WTC11 (cell line): ENCODE results near the gene CDH11. TPM values are rescaled to one million over a fixed set of nuclear protein-coding genes. Genes with fewer than 3 reads are reported as not detected.

Experiments used
- ATAC-seq: fragments of 200-7000 bp; cut with Tn5 transposase; 2 replicates; pipeline ENCODE4 v1.10.0; 2021; ENCODE audit warnings: mild to moderate bottlenecking, moderate library complexity
- CTCF ChIA-PET: fragments of 300-600 bp; sonication (Branson Sonifier 250); formaldehyde crosslinking; loops from one replicate; lab custom pipeline; 2021; ENCODE audit warnings: antibody characterized with exemption; lab: Charles Lee
- POLR2A ChIA-PET: fragments of 350-600 bp; sonication (Branson Sonifier 250); formaldehyde crosslinking; loops from one replicate; lab custom pipeline; 2021; ENCODE audit warnings: antibody characterized with exemption; lab: Charles Lee
- DNase-seq: peaks from one replicate; pipeline ENCODE4 v3.0.0; 2021; ENCODE audit warnings: low spot score
- H3K27ac Mint-ChIP-seq: 2 replicates; pipeline ENCODE4 v1.8.0; 2021; ENCODE audit warnings: mixed read lengths
- H3K27me3 Mint-ChIP-seq: 2 replicates; pipeline ENCODE4 v1.8.0; 2021; ENCODE audit warnings: low read depth, mild to moderate bottlenecking, moderate library complexity, mixed read lengths
- H3K36me3 Mint-ChIP-seq: 2 replicates; pipeline ENCODE4 v1.8.0; 2021; ENCODE audit warnings: mixed read lengths
- H3K4me1 Mint-ChIP-seq: 2 replicates; pipeline ENCODE4 v1.8.0; 2022; ENCODE audit warnings: mixed read lengths
- H3K4me3 Mint-ChIP-seq: 2 replicates; pipeline ENCODE4 v1.8.0; 2021; ENCODE audit warnings: mild to moderate bottlenecking, moderate library complexity, mixed read lengths
- H3K9me3 Mint-ChIP-seq: 2 replicates; pipeline ENCODE4 v1.8.0; 2021; ENCODE audit warnings: mixed read lengths
- ATF2 ChIP-seq: sonication (generic); formaldehyde crosslinking; IDR thresholded peaks from 2 replicates; pipeline ENCODE4 v1.8.1; 2022; ENCODE audit warnings: low read depth, missing genetic modification reagents, borderline replicate concordance
- E2F4 ChIP-seq: sonication (generic); formaldehyde crosslinking; IDR thresholded peaks from 2 replicates; pipeline ENCODE4 v1.8.1; 2022; ENCODE audit warnings: low read depth, mild to moderate bottlenecking, moderate library complexity, missing genetic modification reagents, borderline replicate concordance
- FOXK1 ChIP-seq: sonication (generic); formaldehyde crosslinking; IDR thresholded peaks from 2 replicates; pipeline ENCODE4 v1.8.0; 2022; ENCODE audit warnings: mild to moderate bottlenecking, moderate library complexity, missing genetic modification reagents
- IRF2 ChIP-seq: sonication (generic); formaldehyde crosslinking; IDR thresholded peaks from 2 replicates; pipeline ENCODE4 v1.8.0; 2022; ENCODE audit warnings: low read depth, missing genetic modification reagents, borderline replicate concordance
- NFE2L1 ChIP-seq: sonication (generic); formaldehyde crosslinking; IDR thresholded peaks from 2 replicates; pipeline ENCODE4 v1.8.1; 2023; ENCODE audit warnings: missing genetic modification reagents
- NFYB ChIP-seq: sonication (generic); formaldehyde crosslinking; conservative IDR thresholded peaks from 2 replicates; pipeline ENCODE4 v1.8.0; 2022; ENCODE audit warnings: low read depth, missing genetic modification reagents
- NR1H2 ChIP-seq: sonication (generic); formaldehyde crosslinking; IDR thresholded peaks from 2 replicates; pipeline ENCODE4 v1.9.0; 2021; ENCODE audit warnings: mild to moderate bottlenecking, moderate library complexity, missing genetic modification reagents
- NR2C2 ChIP-seq: sonication (generic); formaldehyde crosslinking; IDR thresholded peaks from 2 replicates; pipeline ENCODE4 v1.8.0; 2022; ENCODE audit warnings: mild to moderate bottlenecking, missing genetic modification reagents
- OVOL2 ChIP-seq: fragments of 250-450 bp; sonication (Bioruptor Pico); IDR thresholded peaks from 2 replicates; pipeline ENCODE4 v1.9.0; 2021; ENCODE audit warnings: mild to moderate bottlenecking, borderline replicate concordance
- RELA ChIP-seq: sonication (generic); formaldehyde crosslinking; IDR thresholded peaks from 2 replicates; pipeline ENCODE4 v1.8.1; 2022; ENCODE audit warnings: missing genetic modification reagents, mild to moderate bottlenecking, borderline replicate concordance
- RORB ChIP-seq: fragments of 250-450 bp; sonication (Bioruptor Pico); IDR thresholded peaks from 2 replicates; pipeline ENCODE4 v1.9.0; 2021; ENCODE audit warnings: mild to moderate bottlenecking
- SMAD4 ChIP-seq: sonication (generic); formaldehyde crosslinking; IDR thresholded peaks from 2 replicates; pipeline ENCODE4 v1.8.0; 2022; ENCODE audit warnings: mild to moderate bottlenecking, missing genetic modification reagents
- SP1 ChIP-seq: sonication (generic); formaldehyde crosslinking; conservative IDR thresholded peaks from 2 replicates; pipeline ENCODE4 v1.8.1; 2022; ENCODE audit warnings: missing genetic modification reagents
- TCF7 ChIP-seq: sonication (generic); formaldehyde crosslinking; IDR thresholded peaks from 2 replicates; pipeline ENCODE4 v1.8.0; 2022; ENCODE audit warnings: mild to moderate bottlenecking, low read depth, missing genetic modification reagents, moderate library complexity
- TP53 ChIP-seq: sonication (generic); formaldehyde crosslinking; IDR thresholded peaks from 2 replicates; pipeline ENCODE4 v1.8.1; 2023; ENCODE audit warnings: mild to moderate bottlenecking, missing genetic modification reagents
- ZNF121 ChIP-seq: sonication (generic); formaldehyde crosslinking; IDR thresholded peaks from 2 replicates; pipeline ENCODE4 v1.8.0; 2023; ENCODE audit warnings: missing genetic modification reagents
- ZNF219 ChIP-seq: sonication (generic); formaldehyde crosslinking; IDR thresholded peaks from 2 replicates; pipeline ENCODE4 v1.8.0; 2023; ENCODE audit warnings: missing genetic modification reagents, mild to moderate bottlenecking, borderline replicate concordance
- ZNF425 ChIP-seq: fragments of 250-450 bp; sonication (Bioruptor Pico); conservative IDR thresholded peaks from 2 replicates; pipeline ENCODE4 v1.9.0; 2021; ENCODE audit warnings: mild to moderate bottlenecking
- ZNF671 ChIP-seq: fragments of 250-450 bp; sonication (Bioruptor Pico); IDR thresholded peaks from 2 replicates; pipeline ENCODE4 v1.8.0; 2021; ENCODE audit warnings: mild to moderate bottlenecking
- total RNA-seq: library from RNA; stranded (reverse); gene quantifications from 3 replicates; pipeline ENCODE4 v1.2.3, GENCODE V29; 2021
- TF ChIP-seq, protein P1 (sequence below): fragments of 250-450 bp; sonication (Bioruptor Pico); IDR thresholded peaks from 2 replicates; pipeline ENCODE4 v1.9.0; 2021; ENCODE audit warnings: mild to moderate bottlenecking
- TF ChIP-seq, protein P2 (sequence below): sonication (generic); formaldehyde crosslinking; IDR thresholded peaks from 2 replicates; pipeline ENCODE4 v1.8.0; 2023; ENCODE audit warnings: mild to moderate bottlenecking, missing genetic modification reagents

The CDH11 gene
- total RNA-seq, 1 experiment from 2014 or later: 11.6 TPM

DNA sequence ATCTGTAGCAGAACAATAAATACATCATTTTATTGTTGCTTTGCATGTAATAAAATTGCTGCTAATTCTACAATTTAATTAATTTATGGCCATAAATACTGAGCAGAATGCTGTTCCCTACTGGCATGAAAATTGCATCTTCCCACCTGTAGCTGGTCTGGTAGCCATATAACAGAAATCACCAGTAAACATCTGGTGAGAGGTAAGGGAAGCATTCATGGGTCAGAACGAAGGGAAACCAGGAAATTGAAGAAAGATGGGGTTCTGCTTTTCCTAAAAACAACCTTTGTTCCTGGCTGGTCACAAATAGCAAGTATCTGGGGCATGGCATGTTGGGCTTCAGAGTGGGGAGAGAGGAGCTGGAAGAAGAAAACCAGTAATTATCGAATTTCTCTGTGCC, 128.4 kb downstream of the CDH11 start:
- ATAC-seq: no peak
- Mint-ChIP-seq H3K4me3 (no peak overlapping the region), H3K4me1 (peaks cover 3% of the 10 kb centered on the region; the same call in 1 of the 2 replicates), H3K27me3 (no peaks in the 10 kb centered on the region), H3K36me3 (no peaks in the 10 kb centered on the region), H3K27ac (no peak overlapping the region), H3K9me3 (no peaks in the 10 kb centered on the region)
- POLR2A ChIA-PET: no interaction called here
- no peak for DNase-seq
- TF ChIP-seq, protein P1, sequence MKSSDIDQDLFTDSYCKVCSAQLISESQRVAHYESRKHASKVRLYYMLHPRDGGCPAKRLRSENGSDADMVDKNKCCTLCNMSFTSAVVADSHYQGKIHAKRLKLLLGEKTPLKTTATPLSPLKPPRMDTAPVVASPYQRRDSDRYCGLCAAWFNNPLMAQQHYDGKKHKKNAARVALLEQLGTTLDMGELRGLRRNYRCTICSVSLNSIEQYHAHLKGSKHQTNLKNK (CRISPR knock-in tag): no peak
- no peak for TF ChIP-seq FOXK1 (CRISPR knock-in tag)
- TF ChIP-seq, protein P2, sequence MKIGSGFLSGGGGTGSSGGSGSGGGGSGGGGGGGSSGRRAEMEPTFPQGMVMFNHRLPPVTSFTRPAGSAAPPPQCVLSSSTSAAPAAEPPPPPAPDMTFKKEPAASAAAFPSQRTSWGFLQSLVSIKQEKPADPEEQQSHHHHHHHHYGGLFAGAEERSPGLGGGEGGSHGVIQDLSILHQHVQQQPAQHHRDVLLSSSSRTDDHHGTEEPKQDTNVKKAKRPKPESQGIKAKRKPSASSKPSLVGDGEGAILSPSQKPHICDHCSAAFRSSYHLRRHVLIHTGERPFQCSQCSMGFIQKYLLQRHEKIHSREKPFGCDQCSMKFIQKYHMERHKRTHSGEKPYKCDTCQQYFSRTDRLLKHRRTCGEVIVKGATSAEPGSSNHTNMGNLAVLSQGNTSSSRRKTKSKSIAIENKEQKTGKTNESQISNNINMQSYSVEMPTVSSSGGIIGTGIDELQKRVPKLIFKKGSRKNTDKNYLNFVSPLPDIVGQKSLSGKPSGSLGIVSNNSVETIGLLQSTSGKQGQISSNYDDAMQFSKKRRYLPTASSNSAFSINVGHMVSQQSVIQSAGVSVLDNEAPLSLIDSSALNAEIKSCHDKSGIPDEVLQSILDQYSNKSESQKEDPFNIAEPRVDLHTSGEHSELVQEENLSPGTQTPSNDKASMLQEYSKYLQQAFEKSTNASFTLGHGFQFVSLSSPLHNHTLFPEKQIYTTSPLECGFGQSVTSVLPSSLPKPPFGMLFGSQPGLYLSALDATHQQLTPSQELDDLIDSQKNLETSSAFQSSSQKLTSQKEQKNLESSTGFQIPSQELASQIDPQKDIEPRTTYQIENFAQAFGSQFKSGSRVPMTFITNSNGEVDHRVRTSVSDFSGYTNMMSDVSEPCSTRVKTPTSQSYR (CRISPR knock-in tag): no peak
- TF ChIP-seq NR1H2 (CRISPR knock-in tag): no peak
- no peak for TF ChIP-seq NFYB (CRISPR knock-in tag)
- no peak for TF ChIP-seq SP1
- TF ChIP-seq ZNF425 (CRISPR knock-in tag): no peak
- TF ChIP-seq ZNF219: no peak
- TF ChIP-seq TP53 (CRISPR knock-in tag): no peak
- TF ChIP-seq RORB (CRISPR knock-in tag): no peak
- no peak for TF ChIP-seq NR2C2
- TF ChIP-seq TCF7 (CRISPR knock-in tag): no peak
- TF ChIP-seq NFE2L1 (CRISPR knock-in tag): no peak
- no peak for TF ChIP-seq OVOL2
- TF ChIP-seq ATF2 (CRISPR knock-in tag): no peak
- no peak for TF ChIP-seq RELA (CRISPR knock-in tag)
- TF ChIP-seq IRF2: no peak
- CTCF ChIA-PET: no interaction called here

DNA sequence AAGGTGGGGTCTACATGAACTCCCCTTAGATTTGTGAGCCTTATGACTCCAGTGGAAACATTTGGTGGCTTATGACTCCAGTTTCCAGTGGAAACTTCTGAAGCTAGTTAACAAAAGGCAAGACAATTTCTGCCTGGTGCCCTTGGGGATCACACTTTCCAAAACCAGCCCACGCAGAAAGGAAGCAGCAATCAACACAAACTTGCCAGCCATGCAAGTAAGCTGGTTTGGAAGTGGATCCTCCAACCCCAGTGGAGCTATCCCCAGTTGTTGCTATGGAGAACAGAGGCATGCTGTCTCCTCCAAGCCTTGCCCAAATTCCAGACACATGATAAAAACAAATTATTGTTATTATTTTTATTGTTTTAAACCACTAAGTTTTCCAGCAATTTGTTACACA, 130.9 kb downstream of the CDH11 start:
- POLR2A ChIA-PET: no interaction called here
- Mint-ChIP-seq H3K4me1 (peaks cover 3% of the 10 kb centered on the region; the same call in 1 of the 2 replicates), H3K27ac (no peak overlapping the region), H3K36me3 (no peaks in the 10 kb centered on the region), H3K4me3 (no peak overlapping the region), H3K27me3 (no peaks in the 10 kb centered on the region), H3K9me3 (no peaks in the 10 kb centered on the region)
- DNase-seq (no peak), ATAC-seq (no peak)
- CTCF ChIA-PET: no interaction called here
- TF ChIP-seq SMAD4 (CRISPR knock-in tag) (no peak), ZNF671 (CRISPR knock-in tag) (no peak)

- CTCF ChIA-PET: no interaction called here
- TF ChIP-seq ZNF121 (CRISPR knock-in tag) (no peak), E2F4 (CRISPR knock-in tag) (no peak)
- no peaks in the 10 kb centered on the region for H3K9me3 Mint-ChIP-seq
- H3K27ac Mint-ChIP-seq: no peak overlapping the region
- POLR2A ChIA-PET: no interaction called here
- no peaks in the 10 kb centered on the region for H3K27me3 Mint-ChIP-seq
- H3K36me3 Mint-ChIP-seq: no peaks in the 10 kb centered on the region
- ATAC-seq: no peak
- no peak for DNase-seq
- peaks cover 3% of the 10 kb centered on the region; the same call in 1 of the 2 replicates for H3K4me1 Mint-ChIP-seq
- H3K4me3 Mint-ChIP-seq: no peak overlapping the region
Measured at GRCh38 chr16:64990101-64990500, 131.8 kb downstream of the CDH11 start.
